Tibial artery (tissue), 4 donors: Measurements from ENCODE around the gene PNMA6E.

Experiments used
- DNase-seq, 2 donors: peaks; one replicate each; pipeline ENCODE4 v3.0.0-alpha.2; 2019
- H3K27ac ChIP-seq, 2 donors: fragments of 200-600 bp; sonication (generic) in 1 of 2; 1 replicate in 1 of 2; 2 replicates in 1 of 2; pipeline ENCODE4 v1.5.1; 2018 to 2019; ENCODE audit warnings: mild to moderate bottlenecking in 1 of 2
- H3K27me3 ChIP-seq, 2 donors: fragments of 200-600 bp; sonication (generic) in 1 of 2; one replicate each; pipeline versions ENCODE4 v1.5.1 to v1.6.0; 2016 to 2019
- H3K36me3 ChIP-seq, 3 donors: fragments of 200-600 bp; sonication (generic) in 2 of 3; one replicate each; pipeline ENCODE4 v1.5.1; 2016 to 2019; ENCODE audit warnings: mild to moderate bottlenecking in 2 of 3
- H3K4me1 ChIP-seq, 4 donors: fragments of 200-600 bp; sonication (generic) in 2 of 4; 1 replicate in 3 of 4; 2 replicates in 1 of 4; pipeline ENCODE4 v1.5.1; 2016 to 2019
- H3K4me3 ChIP-seq, 2 donors: fragments of 200-600 bp; sonication (generic) in 1 of 2; 1 replicate in 1 of 2; 2 replicates in 1 of 2; pipeline ENCODE4 v1.5.1; 2018 to 2019; ENCODE audit warnings: mild to moderate bottlenecking in 2 of 2
- H3K9me3 ChIP-seq, 3 donors: fragments of 200-600 bp; sonication (generic) in 1 of 3; one replicate each; pipeline ENCODE4 v1.5.1; 2016 to 2019
- intact Hi-C: fragments of 100-400 bp; cut with DNase I; formaldehyde crosslinking; loops from one replicate; pipeline ENCODE4 v1.15.0; 2023; ENCODE audit warnings: low total_unique reads
- TF ChIP-seq, protein P1 (sequence below), 2 experiments: fragments of 200-600 bp in 1 of 2; fragments of 450-650 bp in 1 of 2; IDR thresholded peaks; one replicate each; pipeline ENCODE4 v1.5.1; 2017 to 2019; ENCODE audit warnings: antibody characterized with exemption in 2 of 2, mild to moderate bottlenecking in 1 of 2, moderate library complexity in 1 of 2

Gene PNMA6E

GRCh38 chrX:153357877-153358276 lies 43.3 kb downstream of the PNMA6E start:
- H3K36me3 ChIP-seq, result no peaks in the 10 kb centered on the region
- H3K4me1 ChIP-seq, result no peaks in the 10 kb centered on the region
- H3K9me3 ChIP-seq, result peaks cover 0 to 11% (median 0%) of the 10 kb centered on the region in 3 donors
- no peak overlapping the region for H3K4me3 ChIP-seq
- intact Hi-C loops, result no loop called here
- H3K27me3 ChIP-seq, result no peaks in the 10 kb centered on the region
- H3K27ac ChIP-seq, result no peak overlapping the region
- DNase-seq, result no peak
- TF ChIP-seq, protein P1, sequence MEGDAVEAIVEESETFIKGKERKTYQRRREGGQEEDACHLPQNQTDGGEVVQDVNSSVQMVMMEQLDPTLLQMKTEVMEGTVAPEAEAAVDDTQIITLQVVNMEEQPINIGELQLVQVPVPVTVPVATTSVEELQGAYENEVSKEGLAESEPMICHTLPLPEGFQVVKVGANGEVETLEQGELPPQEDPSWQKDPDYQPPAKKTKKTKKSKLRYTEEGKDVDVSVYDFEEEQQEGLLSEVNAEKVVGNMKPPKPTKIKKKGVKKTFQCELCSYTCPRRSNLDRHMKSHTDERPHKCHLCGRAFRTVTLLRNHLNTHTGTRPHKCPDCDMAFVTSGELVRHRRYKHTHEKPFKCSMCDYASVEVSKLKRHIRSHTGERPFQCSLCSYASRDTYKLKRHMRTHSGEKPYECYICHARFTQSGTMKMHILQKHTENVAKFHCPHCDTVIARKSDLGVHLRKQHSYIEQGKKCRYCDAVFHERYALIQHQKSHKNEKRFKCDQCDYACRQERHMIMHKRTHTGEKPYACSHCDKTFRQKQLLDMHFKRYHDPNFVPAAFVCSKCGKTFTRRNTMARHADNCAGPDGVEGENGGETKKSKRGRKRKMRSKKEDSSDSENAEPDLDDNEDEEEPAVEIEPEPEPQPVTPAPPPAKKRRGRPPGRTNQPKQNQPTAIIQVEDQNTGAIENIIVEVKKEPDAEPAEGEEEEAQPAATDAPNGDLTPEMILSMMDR (IDR thresholded peaks at IDR 0.05), result no peak

- intact Hi-C loops, result no loop called here
- TF ChIP-seq, protein P1 (IDR thresholded peaks at IDR 0.05), result no peak
- Histone ChIP-seq H3K4me3 (no peak overlapping the region), H3K36me3 (peaks cover 0 to 17% (median 16%) of the 10 kb centered on the region in 3 donors), H3K27me3 (no peaks in the 10 kb centered on the region), H3K9me3 (peaks cover 0 to 6% (median 0%) of the 10 kb centered on the region in 3 donors), H3K27ac (no peak overlapping the region), H3K4me1 (no peaks in the 10 kb centered on the region)
- no peak for DNase-seq
Measured at GRCh38 chrX:153353416-153353815, 47.7 kb downstream of the PNMA6E start.

GRCh38 chrX:153352858-153353257 lies 48.3 kb downstream of the PNMA6E start:
- no peaks in the 10 kb centered on the region for H3K4me1 ChIP-seq
- H3K36me3 ChIP-seq, result peaks cover 0 to 23% (median 20%) of the 10 kb centered on the region in 3 donors
- TF ChIP-seq, protein P1 (IDR thresholded peaks at IDR 0.05), result no peak
- no peaks in the 10 kb centered on the region for H3K27me3 ChIP-seq
- H3K9me3 ChIP-seq, result peaks cover 0 to under 1% (median 0%) of the 10 kb centered on the region in 3 donors
- no peak overlapping the region for H3K27ac ChIP-seq
- no peak for DNase-seq
- no peak overlapping the region for H3K4me3 ChIP-seq
- intact Hi-C loops, result no loop called here

- Histone ChIP-seq H3K9me3 (peaks cover 0 to 9% (median 0%) of the 10 kb centered on the region in 3 donors), H3K4me3 (no peak overlapping the region)
- intact Hi-C loops, result no loop called here
Measured at GRCh38 chrX:153351981-153352380, 49.2 kb downstream of the PNMA6E start.

DNA sequence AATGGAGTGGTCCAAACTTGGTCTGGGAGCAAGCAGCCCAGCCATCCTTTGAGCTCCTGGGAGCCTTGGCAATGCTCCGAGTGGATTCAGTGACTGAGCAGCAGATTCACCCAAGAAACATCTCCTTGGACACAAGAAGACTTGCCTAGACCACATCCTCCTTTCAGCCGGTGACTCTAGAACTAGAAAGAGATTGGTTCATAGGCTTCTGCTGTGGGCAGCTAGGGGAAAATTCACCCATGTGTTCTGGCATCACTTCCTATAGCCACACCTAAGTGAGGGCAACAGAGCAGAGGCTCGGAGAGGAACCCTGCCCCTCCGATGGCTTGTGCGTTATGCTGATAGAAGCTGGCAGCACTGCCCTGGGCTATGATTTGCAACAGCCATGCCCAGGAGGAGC lies 51.2 kb downstream of the PNMA6E start:
- TF ChIP-seq, protein P1 (IDR thresholded peaks at IDR 0.05), result no peak
- Histone ChIP-seq H3K4me1 (no peaks in the 10 kb centered on the region), H3K27me3 (no peaks in the 10 kb centered on the region), H3K27ac (no peak overlapping the region), H3K4me3 (no peak overlapping the region), H3K9me3 (peaks cover 0 to 10% (median 0%) of the 10 kb centered on the region in 3 donors), H3K36me3 (peaks cover 8 to 51% (median 43%) of the 10 kb centered on the region in 3 donors)
- intact Hi-C loops, result no loop called here
- no peak for DNase-seq

More at GRCh38 chrX:153351981-153352380, 49.2 kb downstream of the PNMA6E start:
- H3K27ac ChIP-seq, result no peak overlapping the region
- H3K27me3 ChIP-seq, result no peaks in the 10 kb centered on the region
- no peak for DNase-seq
- H3K36me3 ChIP-seq, result peaks cover 7 to 32% (median 29%) of the 10 kb centered on the region in 3 donors
- TF ChIP-seq, protein P1 (IDR thresholded peaks at IDR 0.05), result no peak
- H3K4me1 ChIP-seq, result no peaks in the 10 kb centered on the region

DNA sequence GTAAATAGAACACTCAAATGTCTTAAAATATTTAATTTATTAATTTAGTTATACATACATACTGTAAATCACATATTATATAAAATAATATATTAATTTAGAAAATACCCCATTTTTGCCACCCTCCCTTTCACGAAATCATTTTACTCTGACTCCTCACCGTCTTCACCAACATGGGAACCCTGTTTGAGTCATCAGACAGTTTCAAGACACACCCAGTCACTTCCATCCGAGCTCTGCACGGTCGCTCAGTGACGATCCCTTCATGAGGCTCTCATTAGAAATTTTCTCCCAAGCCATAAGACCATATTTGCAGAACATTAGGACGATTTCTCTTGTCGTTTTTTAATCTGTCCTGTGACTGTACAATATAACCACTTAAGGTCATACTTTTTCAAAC lies 52.7 kb downstream of the PNMA6E start:
- H3K4me3 ChIP-seq, result no peak overlapping the region
- H3K27me3 ChIP-seq, result no peaks in the 10 kb centered on the region
- H3K36me3 ChIP-seq, result peaks cover 8 to 63% (median 47%) of the 10 kb centered on the region in 3 donors
- intact Hi-C loops, result no loop called here
- H3K27ac ChIP-seq, result no peak overlapping the region
- no peak for DNase-seq
- TF ChIP-seq, protein P1 (IDR thresholded peaks at IDR 0.05), result no peak
- H3K4me1 ChIP-seq, result no peaks in the 10 kb centered on the region
- H3K9me3 ChIP-seq, result peaks cover 0 to 10% (median 0%) of the 10 kb centered on the region in 3 donors
